Activated CD4-positive, alpha-beta T cell treated with anti-CD3 and anti-CD28 coated beads for 4 hours (primary cell): Measurements from ENCODE around the gene MTMR11.
"Not testable (repeated sequence)": the region's sequence is repeated elsewhere in the genome, so short reads cannot be mapped to it uniquely, and the experiment has no call there.

Experiments used
- DNase-seq, 2 donors: peaks; one replicate each; pipeline ENCODE4 v3.0.0-alpha.2; 2020

MTMR11 gene, protein sequence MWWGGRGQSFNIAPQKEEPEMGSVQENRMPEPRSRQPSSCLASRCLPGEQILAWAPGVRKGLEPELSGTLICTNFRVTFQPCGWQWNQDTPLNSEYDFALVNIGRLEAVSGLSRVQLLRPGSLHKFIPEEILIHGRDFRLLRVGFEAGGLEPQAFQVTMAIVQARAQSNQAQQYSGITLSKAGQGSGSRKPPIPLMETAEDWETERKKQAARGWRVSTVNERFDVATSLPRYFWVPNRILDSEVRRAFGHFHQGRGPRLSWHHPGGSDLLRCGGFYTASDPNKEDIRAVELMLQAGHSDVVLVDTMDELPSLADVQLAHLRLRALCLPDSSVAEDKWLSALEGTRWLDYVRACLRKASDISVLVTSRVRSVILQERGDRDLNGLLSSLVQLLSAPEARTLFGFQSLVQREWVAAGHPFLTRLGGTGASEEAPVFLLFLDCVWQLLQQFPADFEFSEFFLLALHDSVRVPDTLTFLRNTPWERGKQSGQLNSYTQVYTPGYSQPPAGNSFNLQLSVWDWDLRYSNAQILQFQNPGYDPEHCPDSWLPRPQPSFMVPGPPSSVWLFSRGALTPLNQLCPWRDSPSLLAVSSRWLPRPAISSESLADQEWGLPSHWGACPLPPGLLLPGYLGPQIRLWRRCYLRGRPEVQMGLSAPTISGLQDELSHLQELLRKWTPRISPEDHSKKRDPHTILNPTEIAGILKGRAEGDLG

GRCh38 chr1:149936170-149936991, at the start of gene MTMR11:
TSS of gene MTMR11 (minus strand) at chr1:149936879. CDS start at chr1:149936647, 232 bp downstream.
- DNase-seq, result no peak

- DNase-seq, result no peak
Measured at GRCh38 chr1:149979972-149980540, 43.4 kb upstream of the MTMR11 start.

- DNase-seq, result no peak
Measured at GRCh38 chr1:149979245-149979971, 42.7 kb upstream of the MTMR11 start.

DNA sequence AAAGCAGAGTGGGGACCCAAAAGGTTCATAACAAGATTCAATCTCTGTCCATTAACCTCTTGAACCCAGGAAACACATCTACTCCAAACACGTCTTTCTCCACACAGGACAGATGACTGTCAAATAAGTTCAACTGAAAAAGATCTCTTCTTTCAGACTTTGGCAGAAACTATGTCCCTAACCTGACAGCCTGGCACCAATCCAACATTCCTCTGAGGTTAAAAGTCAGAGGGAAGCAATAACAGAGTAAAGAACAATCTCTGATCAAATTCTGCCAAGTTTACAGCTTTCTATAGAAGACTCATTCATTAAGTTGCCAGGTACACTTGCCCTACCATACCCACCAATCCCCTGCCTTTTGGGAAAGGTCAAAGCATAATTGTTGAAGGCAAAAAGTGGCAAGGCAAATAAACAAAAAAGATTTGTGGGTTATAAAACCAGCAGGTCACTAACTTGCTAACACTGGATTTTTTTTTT, 41.9 kb upstream of the MTMR11 start:
- DNase-seq, result no peak

DNA sequence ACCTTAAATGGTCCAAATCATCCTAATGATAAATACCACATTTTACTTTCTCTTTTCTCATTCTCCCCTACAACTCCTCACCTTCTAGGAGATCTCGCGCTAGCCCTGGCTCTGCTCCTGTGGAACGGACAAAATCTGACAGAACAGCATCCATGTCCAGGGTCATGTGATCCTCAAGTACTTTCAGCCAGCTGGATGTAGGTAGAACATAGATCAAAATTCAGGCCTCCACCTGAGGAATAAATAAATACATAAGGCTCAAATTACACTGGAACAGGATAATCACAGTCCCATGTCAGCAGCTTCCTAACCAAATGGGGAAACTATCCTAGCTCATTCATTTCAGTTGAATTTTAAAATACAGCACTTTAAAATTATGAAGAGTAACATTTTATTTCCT, 40.7 kb upstream of the MTMR11 start:
- no peak for DNase-seq

DNA sequence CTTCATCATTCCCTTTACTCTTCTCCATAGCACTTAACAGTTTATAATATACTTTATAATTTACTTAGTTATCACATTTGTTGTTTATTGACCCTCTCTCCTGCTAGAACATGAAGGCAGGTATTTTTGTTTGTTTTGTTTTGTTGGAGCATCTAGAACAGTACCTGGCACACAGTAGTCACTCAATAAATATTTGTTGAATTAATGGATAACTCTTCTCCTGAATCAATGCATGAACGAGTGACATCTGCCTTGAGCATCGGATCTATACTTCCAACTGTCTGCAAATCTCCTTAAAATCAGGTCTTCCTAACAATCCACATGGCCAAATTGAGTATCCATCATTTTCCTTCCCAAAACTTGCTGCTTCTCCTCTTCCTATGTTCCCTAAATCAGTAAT, 35.9 kb upstream of the MTMR11 start:
- no peak for DNase-seq

DNA sequence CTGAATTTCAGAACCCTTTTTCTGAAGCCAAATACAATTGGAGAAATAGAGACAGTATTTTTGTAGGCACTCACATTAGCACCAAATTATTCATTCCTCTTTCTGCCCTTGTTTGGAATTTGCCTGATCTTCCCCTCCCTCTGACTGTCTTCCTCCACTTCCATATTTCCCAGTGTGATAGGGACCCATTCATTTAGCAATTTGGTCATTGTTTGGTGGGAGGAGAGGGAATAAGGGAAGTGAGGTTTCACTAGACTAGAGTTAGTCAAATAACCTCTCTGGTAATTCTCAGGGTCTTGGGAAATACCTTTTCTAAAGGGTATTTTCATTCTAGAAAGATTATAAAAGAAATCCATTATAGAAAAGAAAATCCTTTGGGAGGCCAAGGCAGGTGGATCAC, 31.0 kb upstream of the MTMR11 start:
- DNase-seq, result no peak

DNA sequence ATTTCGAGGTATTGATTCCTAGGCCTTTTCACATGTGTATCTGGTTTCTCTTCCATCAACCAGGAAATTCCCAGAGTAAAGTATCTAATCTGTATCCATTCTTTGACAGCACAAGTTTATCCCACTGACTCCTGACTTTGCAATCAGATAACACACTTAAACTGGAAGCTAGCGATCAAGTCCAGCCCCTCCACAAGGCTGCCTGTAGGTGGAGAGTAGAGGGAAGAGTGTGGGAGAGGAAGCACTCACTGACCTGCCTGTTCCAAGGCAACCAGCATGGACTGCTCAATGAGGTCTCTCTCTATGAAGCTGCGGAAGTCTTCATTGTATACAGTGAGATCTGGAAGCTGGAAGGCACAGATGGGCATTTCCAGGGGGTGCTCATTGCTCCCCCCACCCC, 30.4 kb upstream of the MTMR11 start:
- DNase-seq, result no peak

- no peak for DNase-seq
Measured at GRCh38 chr1:149966405-149966804, 29.7 kb upstream of the MTMR11 start.

GRCh38 chr1:149965440-149965839, 28.8 kb upstream of the MTMR11 start:
- DNase-seq, result no peak

GRCh38 chr1:149963358-149963757, 26.7 kb upstream of the MTMR11 start:
- no peak for DNase-seq

DNA sequence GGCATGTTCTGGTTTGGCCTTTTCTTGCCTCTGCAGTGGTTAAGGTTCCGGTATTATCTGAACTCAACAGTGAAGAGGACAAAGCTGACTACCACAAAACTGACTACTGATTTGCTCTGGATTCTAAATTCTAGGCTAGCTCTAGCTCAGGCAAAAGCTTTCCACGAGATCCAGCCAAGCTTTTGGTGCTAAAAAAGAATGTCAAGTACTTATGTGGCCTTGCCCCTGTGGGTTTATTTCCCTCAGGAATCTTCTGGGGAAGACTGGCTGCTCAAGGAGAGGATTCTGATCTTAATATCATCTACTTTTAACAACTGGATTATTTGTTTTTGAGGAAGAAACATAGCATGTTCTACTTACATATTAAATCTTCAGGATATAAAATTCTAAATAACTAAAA, 26.1 kb upstream of the MTMR11 start:
- DNase-seq, result no peak

DNA sequence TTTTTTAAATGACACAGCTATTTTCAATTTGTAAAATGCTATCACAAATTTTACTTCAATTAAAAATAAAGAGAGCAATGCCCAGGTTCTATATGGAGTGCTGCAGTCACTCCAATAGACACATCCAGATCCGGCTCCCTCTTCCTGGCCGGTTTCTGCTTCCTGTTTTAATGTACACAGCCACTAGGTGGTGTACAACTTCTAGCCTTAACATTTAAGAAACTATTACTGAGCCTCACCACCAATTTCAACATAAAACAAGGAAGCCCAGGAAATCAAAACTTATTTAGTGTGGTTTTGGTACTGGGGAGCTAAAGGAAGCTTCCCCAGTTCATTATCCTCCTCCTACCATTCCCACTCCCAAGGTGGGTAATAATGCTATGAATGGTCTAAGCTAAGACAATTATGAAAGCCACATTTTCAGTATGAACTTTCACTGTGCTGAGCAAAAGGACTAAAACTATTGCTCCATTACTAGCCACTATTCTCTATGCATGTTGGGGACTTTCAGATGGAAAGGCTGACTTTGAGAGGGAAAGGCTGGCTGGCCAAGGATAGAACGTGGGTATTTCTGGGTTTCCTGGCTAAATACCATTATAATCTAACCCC, 25.5 kb upstream of the MTMR11 start:
- DNase-seq, result peak; percentile 15 to 51

GRCh38 chr1:149957548-149957947, 20.9 kb upstream of the MTMR11 start:
- not testable (repeated sequence) for DNase-seq

DNA sequence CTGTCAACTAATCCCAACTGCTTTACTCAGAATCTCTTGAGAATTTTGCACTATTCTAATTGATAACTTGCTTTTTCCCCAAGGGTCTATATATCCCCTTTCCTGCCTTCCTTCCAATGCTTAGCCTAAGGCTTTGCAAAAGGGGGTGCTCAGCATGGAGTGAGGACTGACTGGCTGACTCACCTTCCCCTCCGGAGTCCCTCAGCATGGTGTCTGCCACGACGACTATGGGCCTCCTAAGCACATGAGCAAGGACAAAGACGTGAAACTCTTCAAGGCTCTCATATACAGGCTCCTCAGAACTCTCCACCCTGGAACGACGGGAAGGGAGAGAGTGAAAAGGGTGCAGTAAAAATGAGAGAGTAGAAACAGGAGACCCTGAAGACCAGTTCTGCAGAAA, 13.2 kb upstream of the MTMR11 start:
- DNase-seq, result no peak

DNA sequence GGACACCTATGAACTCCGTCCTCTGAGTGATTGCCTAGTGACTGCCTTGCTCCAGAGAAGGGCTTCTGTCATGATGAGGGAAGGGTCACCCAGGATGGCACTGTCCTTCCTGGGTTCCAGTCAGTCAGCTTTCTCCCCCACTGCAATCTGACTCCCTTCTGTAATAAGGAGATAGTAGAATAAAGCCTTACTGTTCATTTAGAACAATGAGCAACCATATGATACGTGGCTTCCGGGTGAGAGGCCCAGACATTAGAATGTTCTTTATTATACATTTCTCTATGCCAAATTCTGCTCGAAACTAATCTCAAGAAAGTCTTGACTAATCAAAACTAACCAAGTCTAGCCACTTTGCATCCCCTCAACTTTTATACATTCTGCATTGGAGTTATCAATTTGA, 8.5 kb upstream of the MTMR11 start:
- no peak for DNase-seq

GRCh38 chr1:149942885-149943284, 6.2 kb upstream of the MTMR11 start:
- no peak for DNase-seq

GRCh38 chr1:149942207-149942606, 5.5 kb upstream of the MTMR11 start:
- DNase-seq, result no peak

DNA sequence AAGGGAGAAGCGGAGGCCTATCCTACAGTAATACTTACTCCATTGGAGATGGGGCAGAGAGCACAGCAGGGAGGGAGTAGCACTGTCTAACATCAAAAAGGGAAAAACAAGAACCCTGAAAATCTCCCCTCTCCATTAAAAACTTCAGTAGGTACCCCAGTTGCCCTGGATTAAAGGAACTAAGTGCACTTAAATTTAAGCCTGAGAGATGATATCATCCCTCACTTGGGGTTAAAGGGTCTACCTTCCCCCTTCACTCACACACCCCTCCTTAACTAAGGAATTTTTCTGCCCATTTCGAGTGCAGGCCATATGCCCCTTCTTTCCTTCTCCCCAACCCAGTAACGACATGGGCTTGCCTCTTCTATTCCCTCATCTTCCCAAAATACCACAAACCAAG, 3.7 kb upstream of the MTMR11 start:
- no peak for DNase-seq

- DNase-seq, result not testable (repeated sequence)
Measured at GRCh38 chr1:149938668-149939003, 2.0 kb upstream of the MTMR11 start.

GRCh38 chr1:149937759-149938158, 1.1 kb upstream of the MTMR11 start:
- no peak for DNase-seq
